Measurements from ENCODE around the gene ZBTB9. TPM values are rescaled to one million over a fixed set of nuclear protein-coding genes. Genes with fewer than 3 reads are reported as not detected.

ZBTB9 gene
- total RNA-seq, 4 donors from 2014 or later = 3.1 to 3.7 (median 3.4) TPM

DNA sequence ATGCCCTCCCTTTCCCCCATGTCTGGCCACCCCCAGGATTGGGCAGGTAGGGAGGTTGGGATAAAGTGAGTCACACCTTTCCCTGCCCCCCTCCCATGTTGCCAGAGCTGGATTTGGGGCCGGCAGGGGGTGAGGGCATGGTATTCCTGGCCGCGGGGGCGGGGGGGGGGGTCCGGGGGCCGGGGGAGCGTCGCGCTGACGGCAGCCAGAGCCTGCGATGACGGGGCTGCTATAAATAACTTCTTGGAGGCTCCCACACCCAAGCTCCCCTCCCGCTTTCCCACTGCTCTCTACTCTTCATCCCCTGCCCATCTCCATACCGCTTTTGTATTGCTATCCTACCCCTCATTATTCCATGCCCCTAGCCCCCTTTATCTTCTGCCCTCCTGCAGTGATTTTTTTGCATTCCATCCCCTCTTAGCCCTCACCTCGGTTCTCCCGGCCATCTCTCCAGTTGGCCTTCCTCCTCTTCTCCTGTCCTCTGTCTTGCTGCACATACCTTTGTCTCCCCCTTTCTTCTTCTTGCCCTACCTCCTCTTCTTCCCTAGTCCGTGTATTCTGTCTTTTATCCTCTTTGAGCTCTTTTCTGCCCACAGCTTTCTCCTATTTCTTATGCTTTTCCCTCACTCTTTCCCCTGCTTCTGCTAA lies 20.7 kb upstream of the ZBTB9 start:
- Histone ChIP-seq H3K4me1 (peaks cover 0 to 52% (median 22%) of the 10 kb centered on the region in 4 donors), H3K27ac (peak overlapping the region in 2 of 4 donors; percentile 34 to 42), H3K4me3 (no peak overlapping the region), H3K36me3 (peaks cover 4 to 47% (median 8%) of the 10 kb centered on the region in 3 donors), H3K9me3 (no peaks in the 10 kb centered on the region), H3K27me3 (no peaks in the 10 kb centered on the region)
- TF ChIP-seq EP300 (IDR thresholded peaks at IDR 0.05) (no peak), POLR2A (IDR thresholded peaks at IDR 0.05) (no peak)
- TF ChIP-seq, protein P1, sequence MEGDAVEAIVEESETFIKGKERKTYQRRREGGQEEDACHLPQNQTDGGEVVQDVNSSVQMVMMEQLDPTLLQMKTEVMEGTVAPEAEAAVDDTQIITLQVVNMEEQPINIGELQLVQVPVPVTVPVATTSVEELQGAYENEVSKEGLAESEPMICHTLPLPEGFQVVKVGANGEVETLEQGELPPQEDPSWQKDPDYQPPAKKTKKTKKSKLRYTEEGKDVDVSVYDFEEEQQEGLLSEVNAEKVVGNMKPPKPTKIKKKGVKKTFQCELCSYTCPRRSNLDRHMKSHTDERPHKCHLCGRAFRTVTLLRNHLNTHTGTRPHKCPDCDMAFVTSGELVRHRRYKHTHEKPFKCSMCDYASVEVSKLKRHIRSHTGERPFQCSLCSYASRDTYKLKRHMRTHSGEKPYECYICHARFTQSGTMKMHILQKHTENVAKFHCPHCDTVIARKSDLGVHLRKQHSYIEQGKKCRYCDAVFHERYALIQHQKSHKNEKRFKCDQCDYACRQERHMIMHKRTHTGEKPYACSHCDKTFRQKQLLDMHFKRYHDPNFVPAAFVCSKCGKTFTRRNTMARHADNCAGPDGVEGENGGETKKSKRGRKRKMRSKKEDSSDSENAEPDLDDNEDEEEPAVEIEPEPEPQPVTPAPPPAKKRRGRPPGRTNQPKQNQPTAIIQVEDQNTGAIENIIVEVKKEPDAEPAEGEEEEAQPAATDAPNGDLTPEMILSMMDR (IDR thresholded peaks at IDR 0.05) = no peak
- no peak for DNase-seq (ENCODE audit: low spot score in 2 of 2)
- 17 to 20% methylated on average over 16 of the region's 17 CpGs for WGBS, 2 donors

GRCh38 chr6:33434961-33435360 lies 19.4 kb upstream of the ZBTB9 start:
- H3K36me3 ChIP-seq = peaks cover 4 to 57% (median 8%) of the 10 kb centered on the region in 3 donors
- peaks cover 0 to 39% (median 18%) of the 10 kb centered on the region in 4 donors for H3K4me1 ChIP-seq
- no peak for DNase-seq (ENCODE audit: low spot score in 2 of 2)
- H3K27me3 ChIP-seq = no peaks in the 10 kb centered on the region
- H3K4me3 ChIP-seq = no peak overlapping the region
- H3K9me3 ChIP-seq = no peaks in the 10 kb centered on the region
- 78 to 89% methylated on average over 4 of the region's 4 CpGs for WGBS, 2 donors
- TF ChIP-seq, protein P1 (IDR thresholded peaks at IDR 0.05) = no peak
- no peak for TF ChIP-seq EP300 (IDR thresholded peaks at IDR 0.05)
- TF ChIP-seq POLR2A (IDR thresholded peaks at IDR 0.05) = no peak
- H3K27ac ChIP-seq = no peak overlapping the region

DNA sequence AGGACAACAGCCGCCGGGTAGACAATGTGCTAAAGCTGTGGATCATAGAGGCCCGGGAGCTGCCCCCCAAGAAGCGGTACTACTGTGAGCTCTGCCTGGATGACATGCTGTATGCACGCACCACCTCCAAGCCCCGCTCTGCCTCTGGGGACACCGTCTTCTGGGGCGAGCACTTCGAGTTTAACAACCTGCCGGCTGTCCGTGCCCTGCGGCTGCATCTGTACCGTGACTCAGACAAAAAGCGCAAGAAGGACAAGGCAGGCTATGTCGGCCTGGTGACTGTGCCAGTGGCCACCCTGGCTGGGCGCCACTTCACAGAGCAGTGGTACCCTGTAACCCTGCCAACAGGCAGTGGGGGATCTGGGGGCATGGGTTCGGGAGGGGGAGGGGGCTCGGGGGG lies 16.7 kb upstream of the ZBTB9 start:
- peaks cover 4 to 83% (median 11%) of the 10 kb centered on the region in 3 donors for H3K36me3 ChIP-seq

GRCh38 chr6:33438978-33439594 lies 15.3 kb upstream of the ZBTB9 start:
- H3K27me3 ChIP-seq = no peaks in the 10 kb centered on the region
- TF ChIP-seq POLR2A (IDR thresholded peaks at IDR 0.05) (no peak), EP300 (IDR thresholded peaks at IDR 0.05) (no peak)
- TF ChIP-seq, protein P1 (IDR thresholded peaks at IDR 0.05) = no peak
- H3K4me3 ChIP-seq = no peak overlapping the region
- 94 to 96% methylated on average over 3 of the region's 3 CpGs for WGBS, 2 donors
- H3K36me3 ChIP-seq = peaks cover 4 to 89% (median 11%) of the 10 kb centered on the region in 3 donors
- no peak for DNase-seq (ENCODE audit: low spot score in 2 of 2)
- no peaks in the 10 kb centered on the region for H3K4me1 ChIP-seq
- H3K27ac ChIP-seq = no peak overlapping the region
- no peaks in the 10 kb centered on the region for H3K9me3 ChIP-seq

More for the DNA sequence above, 16.7 kb upstream of the ZBTB9 start:
- no peak overlapping the region for H3K27ac ChIP-seq
- WGBS, 2 donors = 94% methylated on average over 17 to 18 of the region's 18 CpGs
- no peaks in the 10 kb centered on the region for H3K27me3 ChIP-seq
- H3K4me1 ChIP-seq = peaks cover 0 to 12% (median 0%) of the 10 kb centered on the region in 4 donors
- no peak for DNase-seq (ENCODE audit: low spot score in 2 of 2)
- no peak overlapping the region for H3K4me3 ChIP-seq
- H3K9me3 ChIP-seq = no peaks in the 10 kb centered on the region
- TF ChIP-seq, protein P1 (IDR thresholded peaks at IDR 0.05) = no peak
- TF ChIP-seq EP300 (IDR thresholded peaks at IDR 0.05) = no peak
- TF ChIP-seq POLR2A (IDR thresholded peaks at IDR 0.05) = no peak

DNA sequence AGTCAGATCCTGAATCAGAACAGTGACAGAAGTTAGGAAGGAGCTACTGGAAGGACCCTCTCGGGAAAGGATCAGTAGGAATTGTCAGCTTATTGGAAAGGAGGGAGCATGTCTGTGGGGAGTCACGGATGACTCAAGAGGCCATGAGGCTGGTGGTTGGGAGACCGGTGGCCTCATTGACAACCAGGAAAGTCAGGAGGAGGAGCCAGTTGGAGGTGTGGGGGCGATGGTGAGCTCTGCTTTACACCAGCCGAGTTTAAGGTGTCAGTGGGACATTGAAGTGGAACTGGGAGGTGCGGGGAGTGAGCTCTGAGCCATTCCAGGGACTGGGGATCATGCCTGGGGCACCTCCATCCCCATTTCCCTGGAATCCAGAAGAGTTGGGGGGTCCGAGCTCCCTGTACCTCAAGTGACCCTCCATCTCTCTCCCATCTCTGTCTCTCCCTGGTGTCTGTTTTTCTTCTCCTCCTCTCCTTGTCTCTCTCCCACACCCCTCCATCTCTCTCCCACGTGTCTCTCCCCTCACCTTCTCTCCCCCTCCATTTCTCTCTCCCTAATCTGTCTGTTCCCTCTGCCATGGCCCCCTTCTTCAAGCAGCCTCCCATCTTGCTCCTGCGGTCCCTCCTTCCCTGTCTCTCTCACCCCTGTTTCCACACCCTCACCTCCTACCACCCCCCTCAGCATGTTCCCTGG lies 14.3 kb upstream of the ZBTB9 start:
- Histone ChIP-seq H3K9me3 (no peaks in the 10 kb centered on the region), H3K4me1 (no peaks in the 10 kb centered on the region), H3K36me3 (peaks cover 4 to 97% (median 11%) of the 10 kb centered on the region in 3 donors), H3K27me3 (no peaks in the 10 kb centered on the region), H3K27ac (no peak overlapping the region), H3K4me3 (no peak overlapping the region)
- no peak for DNase-seq (ENCODE audit: low spot score in 2 of 2)
- TF ChIP-seq, protein P1 (IDR thresholded peaks at IDR 0.05) = no peak
- TF ChIP-seq POLR2A (IDR thresholded peaks at IDR 0.05) (no peak), EP300 (IDR thresholded peaks at IDR 0.05) (no peak)
- WGBS, 2 donors = 64 to 72% methylated on average over 9 of the region's 9 CpGs
